Measurements from ENCODE around the gene SNAPC4. TPM values are rescaled to one million over a fixed set of nuclear protein-coding genes. Genes with fewer than 3 reads are reported as not detected.
"Not testable (repeated sequence)": the region's sequence is repeated elsewhere in the genome, so short reads cannot be mapped to it uniquely, and the experiment has no call there.

SNAPC4 gene
- polyA plus RNA-seq, 1 experiment: 1.7 TPM

DNA sequence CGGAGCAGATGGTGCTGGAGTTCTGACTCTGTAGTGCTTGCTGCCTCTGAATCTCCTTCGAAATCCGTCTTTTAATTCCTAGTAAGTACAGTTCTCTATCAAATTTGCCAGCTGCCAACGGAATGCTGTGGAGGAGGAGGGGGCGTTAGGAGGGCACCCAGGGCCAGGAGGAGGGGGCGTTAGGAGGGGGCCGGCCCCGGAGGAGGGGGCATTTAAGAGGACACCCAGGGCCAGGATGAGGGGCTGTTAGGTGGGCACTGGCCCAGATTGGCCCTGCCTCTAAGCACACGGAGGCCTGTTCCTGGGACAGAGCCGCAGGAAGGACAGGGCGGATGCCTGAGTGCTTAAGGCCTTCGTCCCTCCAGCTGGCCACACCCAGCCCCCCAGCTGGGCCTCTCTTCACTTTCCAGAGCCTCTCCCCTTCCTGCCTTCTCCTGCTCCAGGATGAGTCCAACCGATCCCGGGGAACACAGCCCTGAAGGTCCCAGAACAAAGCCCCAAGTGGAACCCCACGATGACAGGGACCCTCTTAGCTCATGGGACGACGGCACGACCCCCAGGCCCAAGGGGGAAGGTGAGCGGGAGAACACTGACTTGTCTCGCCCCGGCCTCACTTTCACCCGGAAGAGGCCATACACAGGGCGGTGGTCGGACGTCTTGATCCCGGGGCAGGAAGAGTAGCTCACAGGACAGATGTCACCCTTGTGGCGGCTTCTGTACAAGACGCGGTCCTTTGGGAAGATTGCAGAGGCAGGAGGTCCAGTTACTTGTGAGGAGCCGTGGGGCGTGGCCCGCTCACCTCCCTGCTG lies 29.9 kb upstream of the SNAPC4 start:
- POLR2A ChIA-PET: no interaction called here
- Histone ChIP-seq H3K36me3 (ENCODE audit: control insufficient read depth, insufficient read depth, low read length) (peaks cover 18% of the 10 kb centered on the region), H3K4me3 (ENCODE audit: low read depth, low read length) (no peak overlapping the region), H3K27me3 (ENCODE audit: control insufficient read depth, insufficient read depth, low read length) (no peaks in the 10 kb centered on the region)
- CTCF ChIA-PET: interaction anchor here (1.0 to 1.8 kb wide), 2 partner anchors 9 to 11 kb away, joined by 3 to 4 read pairs; no protein-coding TSS in a partner anchor
- DNase-seq (ENCODE audit: low read depth): no peak
- TF ChIP-seq, protein P1, sequence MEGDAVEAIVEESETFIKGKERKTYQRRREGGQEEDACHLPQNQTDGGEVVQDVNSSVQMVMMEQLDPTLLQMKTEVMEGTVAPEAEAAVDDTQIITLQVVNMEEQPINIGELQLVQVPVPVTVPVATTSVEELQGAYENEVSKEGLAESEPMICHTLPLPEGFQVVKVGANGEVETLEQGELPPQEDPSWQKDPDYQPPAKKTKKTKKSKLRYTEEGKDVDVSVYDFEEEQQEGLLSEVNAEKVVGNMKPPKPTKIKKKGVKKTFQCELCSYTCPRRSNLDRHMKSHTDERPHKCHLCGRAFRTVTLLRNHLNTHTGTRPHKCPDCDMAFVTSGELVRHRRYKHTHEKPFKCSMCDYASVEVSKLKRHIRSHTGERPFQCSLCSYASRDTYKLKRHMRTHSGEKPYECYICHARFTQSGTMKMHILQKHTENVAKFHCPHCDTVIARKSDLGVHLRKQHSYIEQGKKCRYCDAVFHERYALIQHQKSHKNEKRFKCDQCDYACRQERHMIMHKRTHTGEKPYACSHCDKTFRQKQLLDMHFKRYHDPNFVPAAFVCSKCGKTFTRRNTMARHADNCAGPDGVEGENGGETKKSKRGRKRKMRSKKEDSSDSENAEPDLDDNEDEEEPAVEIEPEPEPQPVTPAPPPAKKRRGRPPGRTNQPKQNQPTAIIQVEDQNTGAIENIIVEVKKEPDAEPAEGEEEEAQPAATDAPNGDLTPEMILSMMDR (IDR thresholded peaks at IDR 0.05; ENCODE audit: insufficient read depth, low read depth, low read length): no peak

- TF ChIP-seq, protein P1 (IDR thresholded peaks at IDR 0.05; ENCODE audit: insufficient read depth, low read depth, low read length): no peak
- Histone ChIP-seq H3K36me3 (ENCODE audit: control insufficient read depth, insufficient read depth, low read length) (peaks cover 18% of the 10 kb centered on the region), H3K27me3 (ENCODE audit: control insufficient read depth, insufficient read depth, low read length) (no peaks in the 10 kb centered on the region), H3K4me3 (ENCODE audit: low read depth, low read length) (no peak overlapping the region)
- ChIA-PET POLR2A (no interaction called here), CTCF (interaction anchor here (1.0 to 1.8 kb wide), 2 partner anchors 10 to 11 kb away, joined by 3 to 4 read pairs; no protein-coding TSS in a partner anchor)
- DNase-seq (ENCODE audit: low read depth): no peak
Measured at GRCh38 chr9:136429075-136429628, 29.2 kb upstream of the SNAPC4 start.

GRCh38 chr9:136426787-136427186 lies 26.8 kb upstream of the SNAPC4 start:
- DNase-seq (ENCODE audit: low read depth): no peak
- H3K4me3 ChIP-seq (ENCODE audit: low read depth, low read length): no peak overlapping the region
- TF ChIP-seq, protein P1 (IDR thresholded peaks at IDR 0.05; ENCODE audit: insufficient read depth, low read depth, low read length): no peak
- ChIA-PET CTCF (no interaction called here), POLR2A (no interaction called here)
- H3K27me3 ChIP-seq (ENCODE audit: control insufficient read depth, insufficient read depth, low read length): no peaks in the 10 kb centered on the region
- peaks cover 31% of the 10 kb centered on the region for H3K36me3 ChIP-seq (ENCODE audit: control insufficient read depth, insufficient read depth, low read length)

- CTCF ChIA-PET: interaction anchor here (0.6 to 1.5 kb wide), 2 partner anchors 12 to 13 kb away, joined by 5 to 6 read pairs; no protein-coding TSS in a partner anchor
- peaks cover 33% of the 10 kb centered on the region for H3K36me3 ChIP-seq (ENCODE audit: control insufficient read depth, insufficient read depth, low read length)
- DNase-seq (ENCODE audit: low read depth); H3K4me3 ChIP-seq (ENCODE audit: low read depth, low read length); H3K27me3 ChIP-seq (ENCODE audit: control insufficient read depth, insufficient read depth, low read length); POLR2A ChIA-PET: not testable (repeated sequence)
Measured at GRCh38 chr9:136425367-136425766, 25.4 kb upstream of the SNAPC4 start.

DNA sequence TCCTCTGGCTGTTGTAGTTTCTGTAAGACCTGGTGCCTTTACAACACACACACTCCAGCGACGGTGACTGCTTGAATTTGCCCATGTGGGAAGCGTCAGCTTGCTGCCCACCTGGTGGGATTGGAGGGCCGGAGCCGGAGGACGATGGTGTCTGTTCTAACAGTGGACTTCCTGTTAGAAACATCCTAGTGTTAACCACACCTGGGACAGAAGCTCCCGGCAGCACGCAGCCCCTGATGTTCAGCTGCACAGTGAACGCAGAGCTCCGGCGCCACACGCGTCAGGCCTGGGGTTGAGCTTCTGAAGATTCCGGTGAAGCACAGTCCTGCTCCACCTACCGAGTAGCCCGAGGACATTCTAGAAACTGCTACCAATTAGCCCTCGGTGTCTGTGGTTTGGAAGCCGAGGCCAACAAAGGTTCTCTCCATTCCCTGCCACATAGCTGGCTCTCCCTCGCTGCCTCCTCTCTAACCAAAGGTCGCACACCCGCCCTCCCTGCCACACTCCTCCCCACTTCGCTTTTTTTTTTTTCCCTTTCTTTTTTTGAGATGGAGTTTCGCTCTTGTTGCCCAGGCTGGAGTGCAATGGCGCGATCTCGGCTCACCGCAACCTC lies 24.9 kb upstream of the SNAPC4 start:
- DNase-seq (ENCODE audit: low read depth): no peak
- TF ChIP-seq, protein P1 (IDR thresholded peaks at IDR 0.05; ENCODE audit: insufficient read depth, low read depth, low read length): no peak
- Histone ChIP-seq H3K27me3 (ENCODE audit: control insufficient read depth, insufficient read depth, low read length) (no peaks in the 10 kb centered on the region), H3K36me3 (ENCODE audit: control insufficient read depth, insufficient read depth, low read length) (peaks cover 30% of the 10 kb centered on the region), H3K4me3 (ENCODE audit: low read depth, low read length) (no peak overlapping the region)
- POLR2A ChIA-PET: no interaction called here
- CTCF ChIA-PET: interaction anchor here (0.9 to 1.5 kb wide), 4 partner anchors 10 to 24 kb away, joined by 3 to 6 read pairs (median 4); no protein-coding TSS in a partner anchor
